G401 (cell line): Measurements from ENCODE around the gene ZIC1. TPM values are rescaled to one million over a fixed set of nuclear protein-coding genes. Genes with fewer than 3 reads are reported as not detected.

Source experiments
- DNase-seq: peaks from one replicate; pipeline ENCODE4 v3.0.0-alpha.2; 2015; ENCODE audit warnings: low spot score
- in situ Hi-C: cut with HindIII; loops from 2 replicates; pipeline ENCODE4 v1.10.0; 2016; ENCODE audit warnings: low sequenced_read_pairs, mixed read lengths
- total RNA-seq: library from RNA; depleted of rRNA; stranded (reverse); fragments of >200 nt; shearing (Covaris generic); gene quantifications from 2 replicates; pipeline ENCODE4 v1.2.3, GENCODE V29; 2014

Gene ZIC1
- total RNA-seq, 1 experiment from 2014 or later, result not detected

- DNase-seq, result peak; percentile 50
- in situ Hi-C loops, result no loop called here
Observed at GRCh38 chr3:147417551-147418295, 8.6 kb downstream of the ZIC1 start.

- in situ Hi-C loops, result no loop called here
- DNase-seq, result peak; percentile 55
Observed at GRCh38 chr3:147418371-147418781, 9.2 kb downstream of the ZIC1 start.

GRCh38 chr3:147418808-147419701 is 9.9 kb downstream of the ZIC1 start:
- in situ Hi-C loops, result no loop called here
- peak; percentile 98 for DNase-seq

- peak; percentile 53 for DNase-seq
- in situ Hi-C loops, result no loop called here
Observed at GRCh38 chr3:147419781-147420224, 10.6 kb downstream of the ZIC1 start.

- in situ Hi-C loops, result no loop called here
- DNase-seq, result peak; percentile 61
Observed at GRCh38 chr3:147420353-147421183, 11.4 kb downstream of the ZIC1 start.

- in situ Hi-C loops, result no loop called here
- DNase-seq, result peak; percentile 90
Observed at GRCh38 chr3:147421184-147421912, 12.2 kb downstream of the ZIC1 start.

GRCh38 chr3:147422196-147422595 is 13.0 kb downstream of the ZIC1 start:
- in situ Hi-C loops, result no loop called here
- peak; percentile 58 for DNase-seq

GRCh38 chr3:147422601-147423536 is 13.7 kb downstream of the ZIC1 start:
- in situ Hi-C loops, result no loop called here

GRCh38 chr3:147423537-147423797 is 14.3 kb downstream of the ZIC1 start:
- in situ Hi-C loops, result no loop called here
- no peak for DNase-seq

More at GRCh38 chr3:147422601-147423536, 13.7 kb downstream of the ZIC1 start:
- peak; percentile 88 for DNase-seq

- in situ Hi-C loops, result no loop called here
- DNase-seq, result peak; percentile 82
Observed at GRCh38 chr3:147423798-147424580, 14.8 kb downstream of the ZIC1 start.

- in situ Hi-C loops, result no loop called here
- no peak for DNase-seq
Observed at GRCh38 chr3:147424581-147425387, 15.6 kb downstream of the ZIC1 start.

- in situ Hi-C loops, result no loop called here
- DNase-seq, result peak; percentile 57
Observed at GRCh38 chr3:147425388-147425850, 16.3 kb downstream of the ZIC1 start.

- in situ Hi-C loops, result no loop called here
- DNase-seq, result peak; percentile 58
Observed at GRCh38 chr3:147426931-147427330, 17.8 kb downstream of the ZIC1 start.

- in situ Hi-C loops, result no loop called here
- peak; percentile 82 for DNase-seq
Observed at GRCh38 chr3:147427746-147428145, 18.6 kb downstream of the ZIC1 start.

GRCh38 chr3:147428326-147428725 is 19.2 kb downstream of the ZIC1 start:
- DNase-seq, result peak; percentile 74
- in situ Hi-C loops, result no loop called here

GRCh38 chr3:147428754-147429153 is 19.6 kb downstream of the ZIC1 start:
- in situ Hi-C loops, result no loop called here
- peak; percentile 51 for DNase-seq
